Right lobe of liver (tissue), 4 donors: Measurements from ENCODE around the gene ATP10A.

Source experiments
- POLR2A ChIP-seq: fragments of 450-650 bp; IDR thresholded peaks from one replicate; pipeline ENCODE4 v1.6.1; 2017; ENCODE audit warnings: antibody characterized with exemption, mild to moderate bottlenecking
- TF ChIP-seq, protein P1 (sequence below), 4 donors: fragments of 200-600 bp in 3 of 4; fragments of 450-650 bp in 1 of 4; IDR thresholded peaks; one replicate each; pipeline versions ENCODE4 v1.5.1 to v1.8.0; 2016 to 2022; ENCODE audit warnings: antibody characterized with exemption in 4 of 4, mild to moderate bottlenecking in 2 of 4
- donor health status: DM: no; HTN: no; CAD: no.
- donor health status: DM: no; HTN: no; CAD: no.
- donor health status: DM: no; HTN: yes; CAD: no.

GRCh38 chr15:25740383-25741255, 122.5 kb downstream of the ATP10A start:
- no peak for TF ChIP-seq POLR2A
- TF ChIP-seq, protein P1, sequence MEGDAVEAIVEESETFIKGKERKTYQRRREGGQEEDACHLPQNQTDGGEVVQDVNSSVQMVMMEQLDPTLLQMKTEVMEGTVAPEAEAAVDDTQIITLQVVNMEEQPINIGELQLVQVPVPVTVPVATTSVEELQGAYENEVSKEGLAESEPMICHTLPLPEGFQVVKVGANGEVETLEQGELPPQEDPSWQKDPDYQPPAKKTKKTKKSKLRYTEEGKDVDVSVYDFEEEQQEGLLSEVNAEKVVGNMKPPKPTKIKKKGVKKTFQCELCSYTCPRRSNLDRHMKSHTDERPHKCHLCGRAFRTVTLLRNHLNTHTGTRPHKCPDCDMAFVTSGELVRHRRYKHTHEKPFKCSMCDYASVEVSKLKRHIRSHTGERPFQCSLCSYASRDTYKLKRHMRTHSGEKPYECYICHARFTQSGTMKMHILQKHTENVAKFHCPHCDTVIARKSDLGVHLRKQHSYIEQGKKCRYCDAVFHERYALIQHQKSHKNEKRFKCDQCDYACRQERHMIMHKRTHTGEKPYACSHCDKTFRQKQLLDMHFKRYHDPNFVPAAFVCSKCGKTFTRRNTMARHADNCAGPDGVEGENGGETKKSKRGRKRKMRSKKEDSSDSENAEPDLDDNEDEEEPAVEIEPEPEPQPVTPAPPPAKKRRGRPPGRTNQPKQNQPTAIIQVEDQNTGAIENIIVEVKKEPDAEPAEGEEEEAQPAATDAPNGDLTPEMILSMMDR (IDR thresholded peaks at IDR 0.05) = no peak
